Esophagus squamous epithelium (tissue), 4 donors: ENCODE data around the gene CTNS.

ENCODE experiments used
- CTCF ChIP-seq, 6 experiments: fragments of 450-650 bp in 4 of 6; fragments of 200-600 bp in 2 of 6; sonication (generic) in 2 of 6; IDR thresholded peaks; one replicate each; pipeline ENCODE4 v1.5.1; 2016 to 2019; ENCODE audit warnings: antibody characterized with exemption in 6 of 6, mild to moderate bottlenecking in 4 of 6, moderate library complexity in 4 of 6
- POLR2A ChIP-seq, 4 donors: fragments of 450-650 bp; IDR thresholded peaks; one replicate each; pipeline ENCODE4 v1.6.1; 2017; ENCODE audit warnings: antibody characterized with exemption in 4 of 4, mild to moderate bottlenecking in 4 of 4, moderate library complexity in 3 of 4

- TF ChIP-seq CTCF (IDR thresholded peaks at IDR 0.05): no peak
- no peak for TF ChIP-seq POLR2A (IDR thresholded peaks at IDR 0.05)
Measured at GRCh38 chr17:3688027-3688553, 51.5 kb downstream of the CTNS start.
